ENCODE data around the gene NCL.
"Not testable (repeated sequence)": the region's sequence is repeated elsewhere in the genome, so short reads cannot be mapped to it uniquely, and the experiment has no call there.

NCL gene

DNA sequence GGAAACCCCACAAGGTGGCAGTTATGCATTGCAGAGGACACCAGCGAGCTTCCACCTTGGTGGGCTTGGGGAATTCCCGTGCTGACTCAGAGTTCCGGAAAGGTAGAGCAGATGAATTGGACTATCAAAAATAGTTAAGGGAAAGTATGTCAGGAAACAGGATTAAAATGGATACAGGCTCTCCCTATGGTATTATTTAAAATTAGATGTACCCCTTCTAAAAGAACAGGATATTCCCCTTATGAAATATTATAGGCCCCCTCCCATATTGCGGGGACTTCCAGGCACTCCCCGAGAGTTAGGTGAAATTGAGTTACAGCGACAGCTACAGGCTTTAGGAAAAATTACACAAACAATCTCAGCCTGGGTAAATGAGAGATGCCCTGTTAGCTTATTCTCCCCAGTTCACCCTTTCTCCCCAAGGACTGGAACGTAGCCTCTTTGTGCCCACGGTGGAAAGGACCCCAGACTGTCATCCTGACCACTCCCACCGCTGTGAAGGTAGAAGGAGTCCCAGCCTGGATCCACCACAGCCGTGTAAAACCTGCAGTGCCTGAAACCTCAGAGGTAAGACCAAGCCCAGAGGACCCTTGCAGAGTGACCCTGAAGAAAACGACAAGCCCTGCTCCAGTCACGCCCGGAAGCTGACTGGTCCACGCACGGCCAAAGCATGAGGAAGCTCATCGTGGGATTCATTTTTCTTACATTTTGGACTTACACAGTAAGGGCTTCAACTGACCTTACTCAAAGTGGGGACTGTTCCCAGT lies 58.5 kb downstream of the NCL start:
- peak; percentile 67 for DNase-seq (ENCODE audit: low read depth)

DNA sequence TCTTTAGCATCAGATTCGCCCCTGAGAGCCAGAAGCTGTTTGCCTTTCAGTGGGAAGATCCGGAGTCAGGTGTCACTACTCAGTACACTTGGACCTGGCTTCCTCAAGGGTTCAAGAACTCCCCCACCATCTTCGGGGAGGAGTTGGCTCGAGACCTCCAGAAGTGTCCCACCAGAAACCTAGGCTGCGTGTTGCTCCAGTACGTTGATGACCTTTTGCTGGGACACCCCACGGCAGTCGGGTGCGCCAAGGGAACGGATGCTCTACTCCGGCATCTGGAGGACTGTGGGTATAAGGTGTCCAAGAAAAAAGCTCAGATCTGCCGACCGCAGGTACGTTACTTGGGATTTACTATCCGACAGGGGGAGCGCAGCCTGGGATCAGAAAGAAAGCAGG lies 60.1 kb downstream of the NCL start:
- DNase-seq (ENCODE audit: low read depth): not testable (repeated sequence)

All from EH (cell line).